HepG2 (cell line): ENCODE data around the gene POLD3. TPM values are rescaled to one million over a fixed set of nuclear protein-coding genes. Genes with fewer than 3 reads are reported as not detected.
A peak's percentile ranks its signal among the peaks of the same experiment; 100 is the strongest.

Experiments used
- DMAP1 ChIP-seq: IDR thresholded peaks from 2 replicates; pipeline ENCODE4 v1.6.1; 2016
- FOXP1 ChIP-seq, 2 experiments: fragments of 450-650 bp in 1 of 2; IDR thresholded peaks; 2 replicates each; pipeline ENCODE4 v1.6.1; 2017 to 2018; ENCODE audit warnings: antibody characterized with exemption in 1 of 2
- KDM5B ChIP-seq: sonication (generic); formaldehyde crosslinking; IDR thresholded peaks from 2 replicates; pipeline ENCODE4 v1.4.0; 2020; ENCODE audit warnings: missing genetic modification reagents, mild to moderate bottlenecking, borderline replicate concordance
- MAF1 ChIP-seq: sonication (generic); formaldehyde crosslinking; IDR thresholded peaks from 2 replicates; pipeline ENCODE4 v1.5.0; 2020; ENCODE audit warnings: missing genetic modification reagents, borderline replicate concordance
- PLRG1 ChIP-seq: fragments of 450-650 bp; conservative IDR thresholded peaks from 2 replicates; pipeline ENCODE4 v1.6.1; 2016
- PTBP1 ChIP-seq: fragments of 200-400 bp; formaldehyde crosslinking; IDR thresholded peaks from 2 replicates; pipeline ENCODE4 v1.6.1; 2018; ENCODE audit warnings: low read length, low read depth; ENCODE audit not compliant: poor library complexity, severe bottlenecking
- SRY ChIP-seq: sonication (generic); formaldehyde crosslinking; IDR thresholded peaks from 2 replicates; pipeline ENCODE4 v1.8.0; 2022; ENCODE audit warnings: mild to moderate bottlenecking, missing genetic modification reagents
- TEAD3 ChIP-seq: optimal IDR thresholded peaks from 2 replicates; pipeline ENCODE3; 2016; ENCODE audit warnings: borderline replicate concordance
- ZFP1 ChIP-seq: IDR thresholded peaks from 2 replicates; pipeline ENCODE4 v1.6.1; 2016
- ZFP62 ChIP-seq: sonication (generic); formaldehyde crosslinking; IDR thresholded peaks from 2 replicates; pipeline ENCODE4 v1.4.0; 2020; ENCODE audit warnings: missing genetic modification reagents
- ZNF12 ChIP-seq: sonication (generic); formaldehyde crosslinking; IDR thresholded peaks from 2 replicates; pipeline ENCODE4 v1.5.0; 2020; ENCODE audit warnings: missing genetic modification reagents
- ZNF354B ChIP-seq: sonication (generic); formaldehyde crosslinking; IDR thresholded peaks from 2 replicates; pipeline ENCODE4 v1.8.0; 2022; ENCODE audit warnings: mild to moderate bottlenecking, missing genetic modification reagents
- ZNF432 ChIP-seq: sonication (generic); formaldehyde crosslinking; IDR thresholded peaks from 2 replicates; pipeline ENCODE4 v1.5.0; 2020; ENCODE audit warnings: missing genetic modification reagents, mild to moderate bottlenecking, borderline replicate concordance
- ZSCAN12 ChIP-seq: sonication (generic); formaldehyde crosslinking; IDR thresholded peaks from 2 replicates; pipeline ENCODE4 v1.9.0; 2021; ENCODE audit warnings: mild to moderate bottlenecking, missing genetic modification reagents
- polyA plus RNA-seq, 8 experiments: library from polyadenylated mRNA; depleted of rRNA in 3 of 8; stranded (reverse) in 7 of 8; unstranded in 1 of 8; fragments of >200 nt; fragmentation: Illumina TruSeq in 4 of 8; extraction: Trizol in 4 of 8; gene quantifications; 2 replicates each; pipeline versions ENCODE4 v1.2.1 to v1.2.3, GENCODE V29; 2011 to 2016; ENCODE audit warnings: low read depth in 4 of 8, missing spikeins in 1 of 8, mixed read lengths in 1 of 8; ENCODE audit not compliant: insufficient read depth in 1 of 8
- total RNA-seq, 5 experiments: library from RNA; depleted of rRNA; stranded (reverse); fragments of >200 nt; fragmentation: Illumina TruSeq; extraction: Trizol; gene quantifications; 2 replicates each; pipeline ENCODE4 v1.2.3, GENCODE V29; 2016; ENCODE audit warnings: low read depth in 1 of 5
- TF ChIP-seq, protein P1 (sequence below): sonication (generic); formaldehyde crosslinking; IDR thresholded peaks from 2 replicates; pipeline ENCODE4 v1.5.0; 2020; ENCODE audit warnings: mild to moderate bottlenecking, low read depth, missing genetic modification reagents, borderline replicate concordance
- TF ChIP-seq, protein P2 (sequence below): sonication (generic); formaldehyde crosslinking; IDR thresholded peaks from 2 replicates; pipeline ENCODE4 v1.4.0; 2020; ENCODE audit warnings: missing genetic modification reagents, borderline replicate concordance
- TF ChIP-seq, protein P3 (sequence below): sonication (generic); formaldehyde crosslinking; IDR thresholded peaks from 2 replicates; pipeline ENCODE4 v1.5.0; 2020; ENCODE audit warnings: mild to moderate bottlenecking, missing genetic modification reagents, borderline replicate concordance

The POLD3 gene
- total and polyA plus RNA-seq, 2 of the 13 experiments (the other 11 are each of a cell fraction or from before 2014, with no cell fraction given), result 6.3 to 18.9 TPM

DNA sequence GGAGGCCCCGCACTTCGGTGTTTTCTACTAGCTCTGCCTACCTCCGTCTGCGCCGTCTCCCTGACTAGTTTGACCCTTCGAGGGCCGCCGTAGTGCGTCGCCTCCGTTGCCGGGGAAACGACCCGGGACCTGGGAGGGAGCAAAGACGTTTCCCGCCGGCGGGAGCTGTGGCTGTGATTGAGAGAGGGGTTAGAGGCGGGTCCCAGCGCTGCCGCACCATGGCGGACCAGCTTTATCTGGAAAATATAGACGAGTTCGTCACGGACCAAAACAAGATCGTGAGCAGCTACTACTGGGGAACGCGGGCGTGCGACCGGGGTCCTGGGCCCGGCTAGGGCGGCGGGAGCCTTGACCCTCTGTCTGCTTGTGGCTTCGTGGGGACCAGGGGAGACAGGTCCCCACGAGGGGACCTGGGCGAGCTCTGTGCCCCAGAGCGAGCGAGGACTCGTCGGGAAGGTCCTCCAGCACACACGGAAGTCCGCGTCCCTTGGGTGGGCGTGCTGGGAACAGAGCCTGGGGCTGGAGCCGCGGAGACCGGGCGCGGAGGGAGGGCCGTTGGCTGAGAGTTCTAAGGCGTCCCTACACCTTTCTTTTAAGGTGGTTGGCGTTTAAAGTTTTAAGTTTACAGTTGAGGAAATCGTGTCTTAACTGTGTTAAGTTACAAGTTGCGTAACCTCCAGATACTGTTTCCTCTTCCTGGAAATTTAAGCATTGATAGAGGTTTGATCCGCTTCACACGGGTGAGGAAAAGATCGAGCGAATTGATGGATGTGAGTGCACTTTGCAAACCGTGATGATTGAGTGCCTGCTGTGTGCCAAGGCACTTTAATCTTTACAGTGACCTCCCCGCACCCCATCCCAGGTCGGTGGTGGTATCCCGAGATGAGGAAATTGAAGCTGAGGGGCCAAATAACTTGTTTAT lies at the start of gene POLD3 (continued):
- TF ChIP-seq KDM5B (peak; percentile 88; the same call in 1 of the 2 replicates), FOXP1 (IDR thresholded peaks at IDR 0.05) (no peak), FOXP1 (CRISPR knock-in tag; IDR thresholded peaks at IDR 0.05) (no peak), ZNF432 (no peak), DMAP1 (CRISPR knock-in tag) (peak; percentile 70; the same call in 1 of the 2 replicates), MAF1 (CRISPR knock-in tag) (no peak), ZSCAN12 (no peak), ZNF12 (CRISPR knock-in tag) (no peak), PTBP1 (no peak), SRY (peak; percentile 30; the same call in 1 of the 2 replicates), ZFP1 (no peak), TEAD3 (CRISPR knock-in tag) (peak; percentile 15), PLRG1 (no peak), ZNF354B (no peak; the same call in 1 of the 2 replicates), ZFP62 (CRISPR knock-in tag) (no peak)
- TF ChIP-seq, protein P1, sequence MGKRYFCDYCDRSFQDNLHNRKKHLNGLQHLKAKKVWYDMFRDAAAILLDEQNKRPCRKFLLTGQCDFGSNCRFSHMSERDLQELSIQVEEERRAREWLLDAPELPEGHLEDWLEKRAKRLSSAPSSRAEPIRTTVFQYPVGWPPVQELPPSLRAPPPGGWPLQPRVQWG (CRISPR knock-in tag), result no peak
- TF ChIP-seq, protein P2, sequence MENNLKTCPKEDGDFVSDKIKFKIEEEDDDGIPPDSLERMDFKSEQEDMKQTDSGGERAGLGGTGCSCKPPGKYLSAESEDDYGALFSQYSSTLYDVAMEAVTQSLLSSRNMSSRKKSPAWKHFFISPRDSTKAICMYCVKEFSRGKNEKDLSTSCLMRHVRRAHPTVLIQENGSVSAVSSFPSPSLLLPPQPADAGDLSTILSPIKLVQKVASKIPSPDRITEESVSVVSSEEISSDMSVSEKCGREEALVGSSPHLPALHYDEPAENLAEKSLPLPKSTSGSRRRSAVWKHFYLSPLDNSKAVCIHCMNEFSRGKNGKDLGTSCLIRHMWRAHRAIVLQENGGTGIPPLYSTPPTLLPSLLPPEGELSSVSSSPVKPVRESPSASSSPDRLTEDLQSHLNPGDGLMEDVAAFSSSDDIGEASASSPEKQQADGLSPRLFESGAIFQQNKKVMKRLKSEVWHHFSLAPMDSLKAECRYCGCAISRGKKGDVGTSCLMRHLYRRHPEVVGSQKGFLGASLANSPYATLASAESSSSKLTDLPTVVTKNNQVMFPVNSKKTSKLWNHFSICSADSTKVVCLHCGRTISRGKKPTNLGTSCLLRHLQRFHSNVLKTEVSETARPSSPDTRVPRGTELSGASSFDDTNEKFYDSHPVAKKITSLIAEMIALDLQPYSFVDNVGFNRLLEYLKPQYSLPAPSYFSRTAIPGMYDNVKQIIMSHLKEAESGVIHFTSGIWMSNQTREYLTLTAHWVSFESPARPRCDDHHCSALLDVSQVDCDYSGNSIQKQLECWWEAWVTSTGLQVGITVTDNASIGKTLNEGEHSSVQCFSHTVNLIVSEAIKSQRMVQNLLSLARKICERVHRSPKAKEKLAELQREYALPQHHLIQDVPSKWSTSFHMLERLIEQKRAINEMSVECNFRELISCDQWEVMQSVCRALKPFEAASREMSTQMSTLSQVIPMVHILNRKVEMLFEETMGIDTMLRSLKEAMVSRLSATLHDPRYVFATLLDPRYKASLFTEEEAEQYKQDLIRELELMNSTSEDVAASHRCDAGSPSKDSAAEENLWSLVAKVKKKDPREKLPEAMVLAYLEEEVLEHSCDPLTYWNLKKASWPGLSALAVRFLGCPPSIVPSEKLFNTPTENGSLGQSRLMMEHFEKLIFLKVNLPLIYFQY, result no peak
- TF ChIP-seq, protein P3, sequence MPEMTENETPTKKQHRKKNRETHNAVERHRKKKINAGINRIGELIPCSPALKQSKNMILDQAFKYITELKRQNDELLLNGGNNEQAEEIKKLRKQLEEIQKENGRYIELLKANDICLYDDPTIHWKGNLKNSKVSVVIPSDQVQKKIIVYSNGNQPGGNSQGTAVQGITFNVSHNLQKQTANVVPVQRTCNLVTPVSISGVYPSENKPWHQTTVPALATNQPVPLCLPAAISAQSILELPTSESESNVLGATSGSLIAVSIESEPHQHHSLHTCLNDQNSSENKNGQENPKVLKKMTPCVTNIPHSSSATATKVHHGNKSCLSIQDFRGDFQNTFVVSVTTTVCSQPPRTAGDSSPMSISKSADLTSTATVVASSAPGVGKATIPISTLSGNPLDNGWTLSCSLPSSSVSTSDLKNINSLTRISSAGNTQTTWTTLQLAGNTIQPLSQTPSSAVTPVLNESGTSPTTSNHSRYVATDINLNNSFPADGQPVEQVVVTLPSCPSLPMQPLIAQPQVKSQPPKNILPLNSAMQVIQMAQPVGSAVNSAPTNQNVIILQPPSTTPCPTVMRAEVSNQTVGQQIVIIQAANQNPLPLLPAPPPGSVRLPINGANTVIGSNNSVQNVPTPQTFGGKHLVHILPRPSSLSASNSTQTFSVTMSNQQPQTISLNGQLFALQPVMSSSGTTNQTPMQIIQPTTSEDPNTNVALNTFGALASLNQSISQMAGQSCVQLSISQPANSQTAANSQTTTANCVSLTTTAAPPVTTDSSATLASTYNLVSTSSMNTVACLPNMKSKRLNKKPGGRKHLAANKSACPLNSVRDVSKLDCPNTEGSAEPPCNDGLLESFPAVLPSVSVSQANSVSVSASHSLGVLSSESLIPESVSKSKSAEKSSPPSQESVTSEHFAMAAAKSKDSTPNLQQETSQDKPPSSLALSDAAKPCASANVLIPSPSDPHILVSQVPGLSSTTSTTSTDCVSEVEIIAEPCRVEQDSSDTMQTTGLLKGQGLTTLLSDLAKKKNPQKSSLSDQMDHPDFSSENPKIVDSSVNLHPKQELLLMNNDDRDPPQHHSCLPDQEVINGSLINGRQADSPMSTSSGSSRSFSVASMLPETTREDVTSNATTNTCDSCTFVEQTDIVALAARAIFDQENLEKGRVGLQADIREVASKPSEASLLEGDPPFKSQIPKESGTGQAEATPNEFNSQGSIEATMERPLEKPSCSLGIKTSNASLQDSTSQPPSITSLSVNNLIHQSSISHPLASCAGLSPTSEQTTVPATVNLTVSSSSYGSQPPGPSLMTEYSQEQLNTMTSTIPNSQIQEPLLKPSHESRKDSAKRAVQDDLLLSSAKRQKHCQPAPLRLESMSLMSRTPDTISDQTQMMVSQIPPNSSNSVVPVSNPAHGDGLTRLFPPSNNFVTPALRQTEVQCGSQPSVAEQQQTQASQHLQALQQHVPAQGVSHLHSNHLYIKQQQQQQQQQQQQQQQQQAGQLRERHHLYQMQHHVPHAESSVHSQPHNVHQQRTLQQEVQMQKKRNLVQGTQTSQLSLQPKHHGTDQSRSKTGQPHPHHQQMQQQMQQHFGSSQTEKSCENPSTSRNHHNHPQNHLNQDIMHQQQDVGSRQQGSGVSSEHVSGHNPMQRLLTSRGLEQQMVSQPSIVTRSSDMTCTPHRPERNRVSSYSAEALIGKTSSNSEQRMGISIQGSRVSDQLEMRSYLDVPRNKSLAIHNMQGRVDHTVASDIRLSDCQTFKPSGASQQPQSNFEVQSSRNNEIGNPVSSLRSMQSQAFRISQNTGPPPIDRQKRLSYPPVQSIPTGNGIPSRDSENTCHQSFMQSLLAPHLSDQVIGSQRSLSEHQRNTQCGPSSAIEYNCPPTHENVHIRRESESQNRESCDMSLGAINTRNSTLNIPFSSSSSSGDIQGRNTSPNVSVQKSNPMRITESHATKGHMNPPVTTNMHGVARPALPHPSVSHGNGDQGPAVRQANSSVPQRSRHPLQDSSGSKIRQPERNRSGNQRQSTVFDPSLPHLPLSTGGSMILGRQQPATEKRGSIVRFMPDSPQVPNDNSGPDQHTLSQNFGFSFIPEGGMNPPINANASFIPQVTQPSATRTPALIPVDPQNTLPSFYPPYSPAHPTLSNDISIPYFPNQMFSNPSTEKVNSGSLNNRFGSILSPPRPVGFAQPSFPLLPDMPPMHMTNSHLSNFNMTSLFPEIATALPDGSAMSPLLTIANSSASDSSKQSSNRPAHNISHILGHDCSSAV (CRISPR knock-in tag), result no peak
